ENCODE results near the gene FRMPD1.

GRCh38 chr9:37650873-37651768, at the start of gene FRMPD1:
- TF ChIP-seq TCF7 (CRISPR knock-in tag; IDR thresholded peaks at IDR 0.05; ENCODE audit: low read depth) (no peak), CTCF (IDR thresholded peaks at IDR 0.05) (no peak), OVOL2 (CRISPR knock-in tag; IDR thresholded peaks at IDR 0.05; ENCODE audit: borderline replicate concordance) (no peak)
- TF ChIP-seq, protein P1, sequence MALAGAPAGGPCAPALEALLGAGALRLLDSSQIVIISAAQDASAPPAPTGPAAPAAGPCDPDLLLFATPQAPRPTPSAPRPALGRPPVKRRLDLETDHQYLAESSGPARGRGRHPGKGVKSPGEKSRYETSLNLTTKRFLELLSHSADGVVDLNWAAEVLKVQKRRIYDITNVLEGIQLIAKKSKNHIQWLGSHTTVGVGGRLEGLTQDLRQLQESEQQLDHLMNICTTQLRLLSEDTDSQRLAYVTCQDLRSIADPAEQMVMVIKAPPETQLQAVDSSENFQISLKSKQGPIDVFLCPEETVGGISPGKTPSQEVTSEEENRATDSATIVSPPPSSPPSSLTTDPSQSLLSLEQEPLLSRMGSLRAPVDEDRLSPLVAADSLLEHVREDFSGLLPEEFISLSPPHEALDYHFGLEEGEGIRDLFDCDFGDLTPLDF (CRISPR knock-in tag; IDR thresholded peaks at IDR 0.05): no peak
